HFFc6 (cell line): ENCODE results near the gene NFASC. TPM values are rescaled to one million over a fixed set of nuclear protein-coding genes. Genes with fewer than 3 reads are reported as not detected.

ENCODE experiments used
- DNase-seq: peaks from one replicate; pipeline ENCODE4 v3.0.0-alpha.2; 2018
- H3K27ac Mint-ChIP-seq: 2 replicates; pipeline ENCODE4 v1.8.0; 2020; ENCODE audit warnings: mild to moderate bottlenecking, mixed read lengths
- H3K27me3 Mint-ChIP-seq: 2 replicates; pipeline ENCODE4 v1.8.0; 2021; ENCODE audit warnings: mild to moderate bottlenecking, moderate library complexity, mixed read lengths; ENCODE audit not compliant: insufficient read depth
- H3K36me3 Mint-ChIP-seq: 2 replicates; pipeline ENCODE4 v1.8.0; 2021; ENCODE audit warnings: low read depth, mixed read lengths
- H3K4me1 Mint-ChIP-seq: 2 replicates; pipeline ENCODE4 v1.8.0; 2020; ENCODE audit warnings: low read depth, mixed read lengths
- H3K4me3 Mint-ChIP-seq: 2 replicates; pipeline ENCODE4 v1.8.0; 2020; ENCODE audit warnings: mild to moderate bottlenecking, moderate library complexity, mixed read lengths
- H3K9me3 Mint-ChIP-seq: 2 replicates; pipeline ENCODE4 v1.8.0; 2020; ENCODE audit warnings: mild to moderate bottlenecking, mixed read lengths
- total RNA-seq, 6 experiments: library from RNA; stranded (reverse); fragmentation: NEBNext Ultra II Directional; extraction: Animal tissue kit (Norgen Biotek cat#: 25700); gene quantifications; 2 replicates in 1 of 6; 3 replicates in 5 of 6; pipeline ENCODE4 v1.2.3, GENCODE V29; 2021
- TF ChIP-seq, protein P1 (sequence below): fragments of 200-600 bp; sonication (generic); IDR thresholded peaks from 2 replicates; pipeline ENCODE4 v1.5.0; 2021; ENCODE audit warnings: antibody characterized with exemption, mild to moderate bottlenecking

Gene NFASC
- total RNA-seq, 6 experiments from 2014 or later: 4.7 to 11.7 (median 9.9) TPM

DNA sequence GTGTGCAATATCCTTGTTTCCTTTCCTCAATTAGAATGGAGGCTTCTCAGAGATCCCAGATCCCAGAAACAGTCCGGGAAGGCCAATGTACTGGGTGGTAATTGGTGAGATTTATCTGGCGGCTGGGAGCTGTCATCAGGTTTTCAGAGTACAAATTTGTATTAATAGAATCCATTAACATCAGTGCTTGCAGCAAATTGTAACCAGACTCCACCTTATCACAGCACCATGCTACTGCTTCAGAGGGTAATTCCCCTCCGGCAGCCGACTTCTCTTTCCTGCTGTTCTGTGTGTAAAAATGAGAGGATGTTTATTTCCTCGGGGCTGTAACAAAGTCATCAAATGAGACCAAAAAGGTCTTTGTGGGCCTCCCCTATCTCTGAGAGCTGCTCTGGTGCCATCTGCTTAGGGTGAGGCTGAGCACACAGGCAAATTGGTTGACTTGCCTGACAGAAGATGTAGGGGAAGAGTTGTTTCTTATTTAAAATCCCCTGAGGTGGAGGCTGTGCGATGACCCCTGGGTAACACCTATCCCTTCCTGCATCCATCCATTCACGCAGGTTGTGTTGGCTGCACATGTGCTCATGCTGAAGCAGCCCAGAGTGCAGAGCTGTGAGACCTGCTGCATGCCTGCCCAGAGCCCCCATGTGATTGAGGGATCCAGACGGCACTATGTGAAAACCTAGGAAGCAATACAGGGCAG is 19.2 kb downstream of the NFASC start:
- H3K27me3 Mint-ChIP-seq: peaks cover 11% of the 10 kb centered on the region
- no peaks in the 10 kb centered on the region for H3K36me3 Mint-ChIP-seq
- TF ChIP-seq, protein P1, sequence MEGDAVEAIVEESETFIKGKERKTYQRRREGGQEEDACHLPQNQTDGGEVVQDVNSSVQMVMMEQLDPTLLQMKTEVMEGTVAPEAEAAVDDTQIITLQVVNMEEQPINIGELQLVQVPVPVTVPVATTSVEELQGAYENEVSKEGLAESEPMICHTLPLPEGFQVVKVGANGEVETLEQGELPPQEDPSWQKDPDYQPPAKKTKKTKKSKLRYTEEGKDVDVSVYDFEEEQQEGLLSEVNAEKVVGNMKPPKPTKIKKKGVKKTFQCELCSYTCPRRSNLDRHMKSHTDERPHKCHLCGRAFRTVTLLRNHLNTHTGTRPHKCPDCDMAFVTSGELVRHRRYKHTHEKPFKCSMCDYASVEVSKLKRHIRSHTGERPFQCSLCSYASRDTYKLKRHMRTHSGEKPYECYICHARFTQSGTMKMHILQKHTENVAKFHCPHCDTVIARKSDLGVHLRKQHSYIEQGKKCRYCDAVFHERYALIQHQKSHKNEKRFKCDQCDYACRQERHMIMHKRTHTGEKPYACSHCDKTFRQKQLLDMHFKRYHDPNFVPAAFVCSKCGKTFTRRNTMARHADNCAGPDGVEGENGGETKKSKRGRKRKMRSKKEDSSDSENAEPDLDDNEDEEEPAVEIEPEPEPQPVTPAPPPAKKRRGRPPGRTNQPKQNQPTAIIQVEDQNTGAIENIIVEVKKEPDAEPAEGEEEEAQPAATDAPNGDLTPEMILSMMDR: no peak
- H3K9me3 Mint-ChIP-seq: no peaks in the 10 kb centered on the region
- H3K4me3 Mint-ChIP-seq: no peak overlapping the region
- DNase-seq: no peak
- 0 out of 2 replicates have a peak, but pooled peaks cover 4% of the 10 kb centered on the region for H3K4me1 Mint-ChIP-seq
- H3K27ac Mint-ChIP-seq: no peak overlapping the region

GRCh38 chr1:204891860-204892259 is 21.2 kb downstream of the NFASC start:
- H3K36me3 Mint-ChIP-seq: no peaks in the 10 kb centered on the region
- 0 out of 2 replicates have a peak, but pooled peaks cover 4% of the 10 kb centered on the region for H3K4me1 Mint-ChIP-seq
- H3K4me3 Mint-ChIP-seq: no peak overlapping the region
- DNase-seq: peak; percentile 2
- TF ChIP-seq, protein P1: no peak
- no peaks in the 10 kb centered on the region for H3K9me3 Mint-ChIP-seq
- peaks cover 24% of the 10 kb centered on the region for H3K27me3 Mint-ChIP-seq
- H3K27ac Mint-ChIP-seq: no peak overlapping the region

DNA sequence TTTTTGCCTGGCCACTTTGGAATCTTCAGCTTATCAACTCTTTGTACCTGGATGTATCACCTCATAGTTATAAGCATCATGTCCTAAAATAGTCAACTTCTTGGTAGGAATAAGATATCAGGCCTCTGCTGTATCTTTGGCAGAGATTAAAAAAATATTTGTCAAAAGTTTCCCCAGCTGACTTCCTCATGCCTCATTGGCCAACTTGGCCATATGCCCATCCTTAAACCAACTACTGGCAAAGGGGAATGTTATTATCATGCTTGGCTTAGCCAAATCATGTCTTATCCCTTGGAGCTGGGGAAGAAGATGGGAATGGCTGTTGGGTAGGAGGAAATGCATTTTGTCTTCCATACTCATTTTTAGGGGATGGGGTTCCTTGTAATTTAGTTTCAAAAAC is 23.4 kb downstream of the NFASC start:
- 0 out of 2 replicates have a peak, but pooled peaks cover 4% of the 10 kb centered on the region for H3K4me1 Mint-ChIP-seq
- DNase-seq: no peak
- no peaks in the 10 kb centered on the region for H3K36me3 Mint-ChIP-seq
- no peak overlapping the region for H3K27ac Mint-ChIP-seq
- TF ChIP-seq, protein P1: no peak
- no peaks in the 10 kb centered on the region for H3K9me3 Mint-ChIP-seq
- H3K4me3 Mint-ChIP-seq: no peak overlapping the region
- H3K27me3 Mint-ChIP-seq: peaks cover 30% of the 10 kb centered on the region

GRCh38 chr1:204894606-204895005 is 23.9 kb downstream of the NFASC start:
- H3K27ac Mint-ChIP-seq: no peak overlapping the region
- H3K36me3 Mint-ChIP-seq: no peaks in the 10 kb centered on the region
- H3K4me3 Mint-ChIP-seq: no peak overlapping the region
- H3K4me1 Mint-ChIP-seq: 0 out of 2 replicates have a peak, but pooled peaks cover 4% of the 10 kb centered on the region
- TF ChIP-seq, protein P1: no peak
- DNase-seq: no peak
- peaks cover 32% of the 10 kb centered on the region for H3K27me3 Mint-ChIP-seq
- H3K9me3 Mint-ChIP-seq: no peaks in the 10 kb centered on the region

DNA sequence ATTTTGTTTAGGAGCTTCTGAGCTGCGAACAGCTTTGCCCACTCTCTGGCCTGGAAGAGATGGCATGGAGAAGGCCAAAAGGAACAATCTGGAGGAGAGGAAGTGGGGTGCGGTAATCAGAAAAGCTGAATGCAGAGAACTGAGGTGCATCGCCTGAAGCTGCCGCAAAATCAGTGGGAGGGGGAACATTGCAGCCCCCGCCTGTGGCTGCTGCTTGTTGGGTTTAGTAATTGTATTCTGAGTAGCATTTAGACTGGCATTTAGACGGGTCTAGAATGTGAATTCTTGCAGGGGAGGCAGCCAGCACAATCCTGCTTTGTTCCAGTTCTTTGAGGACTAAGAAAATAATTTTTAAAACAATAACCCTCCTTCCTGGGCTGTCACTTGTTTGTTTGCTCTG is 25.4 kb downstream of the NFASC start:
- peaks cover 27% of the 10 kb centered on the region for H3K27me3 Mint-ChIP-seq
- TF ChIP-seq, protein P1: no peak
- H3K4me3 Mint-ChIP-seq: no peak overlapping the region
- no peak for DNase-seq
- no peaks in the 10 kb centered on the region for H3K9me3 Mint-ChIP-seq
- 0 out of 2 replicates have a peak, but pooled peaks cover 4% of the 10 kb centered on the region for H3K4me1 Mint-ChIP-seq
- H3K27ac Mint-ChIP-seq: no peak overlapping the region
- no peaks in the 10 kb centered on the region for H3K36me3 Mint-ChIP-seq
